NCI-H1436 (cell line): ENCODE measurements around the gene BTG4.

Experiments used
- DNase-seq: peaks from one replicate; lab custom pipeline; 2025; lab: John Stamatoyannopoulos, UW

The BTG4 gene

DNA sequence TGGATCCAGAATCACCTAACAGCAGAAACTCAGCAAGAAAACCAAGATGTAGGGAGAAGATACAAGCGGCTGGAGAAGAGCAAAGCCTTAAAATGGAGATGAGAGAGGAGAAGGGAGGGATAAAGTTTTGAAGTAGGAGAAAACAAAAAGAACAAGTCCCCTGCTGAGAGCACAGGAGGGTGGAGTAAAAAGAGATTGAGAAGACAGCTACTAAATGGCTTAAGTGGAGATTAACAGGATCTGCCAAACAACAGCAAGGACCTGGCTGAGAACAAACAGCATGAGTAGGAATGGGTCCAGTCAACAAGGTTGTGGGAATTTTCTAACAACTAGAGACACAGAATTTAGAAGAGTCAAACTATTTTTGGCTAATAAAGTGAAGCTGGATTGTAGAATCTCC lies 18.1 kb downstream of the BTG4 start:
- DNase-seq: no peak

DNA sequence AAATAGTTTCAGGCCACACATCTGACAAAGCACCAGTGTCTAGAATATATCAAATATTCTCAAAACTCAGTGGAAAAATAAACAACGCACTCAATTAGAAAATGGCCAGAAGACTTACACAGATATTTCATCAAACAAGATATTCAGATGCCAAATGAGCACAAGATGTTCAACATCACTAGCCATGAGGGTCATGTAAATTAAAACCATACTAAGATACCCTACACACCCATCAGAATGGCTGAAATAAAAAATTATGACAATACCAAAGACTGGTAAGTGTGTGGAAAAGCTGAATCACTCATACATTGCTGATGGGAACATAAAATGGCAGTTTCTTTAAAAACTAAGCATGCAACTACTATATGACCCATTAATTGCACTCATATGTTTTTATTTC lies 21.7 kb downstream of the BTG4 start:
- no peak for DNase-seq

DNA sequence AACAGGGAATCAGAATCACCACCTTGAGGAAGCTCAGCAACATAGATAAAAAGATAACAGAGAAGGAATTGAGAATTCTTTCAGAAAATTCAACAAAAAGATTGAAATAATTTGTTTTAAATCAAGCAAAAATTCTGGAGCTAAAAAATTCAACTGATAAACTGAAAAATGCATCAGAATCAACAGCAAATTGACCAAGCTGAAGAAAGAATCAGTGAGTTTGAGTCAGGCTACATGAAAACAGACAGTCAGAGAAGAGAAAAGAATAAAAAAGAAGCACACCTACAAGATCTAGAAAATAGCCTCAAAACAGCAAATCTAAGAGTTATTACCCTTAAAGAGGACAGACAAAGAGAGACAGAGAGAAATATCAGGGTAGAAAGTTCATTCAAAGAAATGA lies 28.8 kb downstream of the BTG4 start:
- no peak for DNase-seq

DNA sequence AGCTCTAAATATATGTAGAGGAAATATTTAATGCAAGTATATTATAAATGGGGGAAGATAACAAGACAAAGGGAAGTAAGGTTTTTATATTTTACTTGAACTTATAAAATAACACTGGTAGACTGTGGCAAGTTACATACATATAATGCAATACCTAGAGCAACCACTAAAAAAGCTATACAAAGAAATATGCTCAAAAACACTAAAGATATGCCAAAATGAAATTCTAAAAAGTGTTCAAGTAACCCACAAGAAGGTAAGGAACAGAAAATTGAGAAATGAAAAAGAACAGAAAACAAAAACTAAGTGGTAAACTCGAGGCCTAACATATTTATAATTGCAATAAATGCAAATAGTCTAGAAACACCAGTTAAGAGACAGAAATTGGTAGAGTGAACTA lies 32.5 kb downstream of the BTG4 start:
- no peak for DNase-seq

DNA sequence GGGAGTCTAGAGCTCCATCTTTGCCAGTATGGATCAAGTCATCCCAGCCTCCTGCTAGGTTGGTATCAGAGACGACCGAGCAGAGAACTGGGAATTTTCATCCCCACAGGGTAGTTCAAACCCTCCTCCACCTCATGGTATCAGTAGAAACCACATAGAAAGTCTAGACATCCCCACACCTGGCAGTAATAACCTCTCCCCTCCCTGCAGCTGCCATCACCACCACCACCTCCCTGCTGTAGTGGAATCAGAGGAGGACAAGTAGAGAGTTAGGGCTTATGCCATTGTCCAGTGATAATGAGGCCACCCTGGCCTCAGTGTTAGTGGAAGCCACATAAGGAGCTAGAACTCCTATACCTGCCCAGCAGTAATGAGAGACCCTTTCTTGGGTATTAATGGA lies 34.3 kb downstream of the BTG4 start:
- no peak for DNase-seq

DNA sequence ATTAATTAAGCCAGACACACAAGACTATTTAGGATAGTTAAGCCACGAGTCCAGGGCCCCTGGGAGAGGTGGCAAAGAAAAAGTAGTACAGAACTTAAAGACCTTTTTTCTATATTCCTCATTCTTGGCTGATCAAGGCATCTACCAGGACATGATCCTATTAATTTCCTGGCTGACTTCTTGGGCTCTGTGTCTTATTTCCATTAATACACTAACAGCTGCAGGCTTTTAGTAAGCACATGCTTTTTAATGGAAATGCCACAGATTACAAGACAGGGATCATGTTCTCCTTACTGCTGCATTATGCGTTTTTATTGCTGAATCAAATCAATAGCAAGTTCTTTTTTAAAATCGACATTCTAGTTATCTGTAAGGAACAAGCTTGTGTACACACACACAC lies 35.2 kb downstream of the BTG4 start:
- no peak for DNase-seq

DNA sequence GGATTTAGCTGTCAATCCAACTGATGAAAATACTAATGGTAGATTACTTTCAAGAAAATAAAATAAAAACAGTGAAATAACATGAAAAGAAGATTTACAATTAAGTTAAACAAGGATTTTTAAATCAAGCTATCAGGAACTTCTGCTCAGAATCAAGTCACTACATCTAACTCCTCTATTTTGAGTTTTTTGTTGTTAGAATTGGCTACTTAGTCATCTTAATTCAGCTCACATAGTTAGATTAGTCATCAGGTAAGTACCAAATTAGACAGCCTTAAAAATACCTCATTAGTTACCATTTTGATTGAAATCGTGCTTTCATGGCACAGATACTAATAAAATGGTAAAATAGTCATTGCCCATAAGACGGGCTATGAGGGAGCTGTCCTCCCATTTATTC lies 35.8 kb downstream of the BTG4 start:
- DNase-seq: no peak

DNA sequence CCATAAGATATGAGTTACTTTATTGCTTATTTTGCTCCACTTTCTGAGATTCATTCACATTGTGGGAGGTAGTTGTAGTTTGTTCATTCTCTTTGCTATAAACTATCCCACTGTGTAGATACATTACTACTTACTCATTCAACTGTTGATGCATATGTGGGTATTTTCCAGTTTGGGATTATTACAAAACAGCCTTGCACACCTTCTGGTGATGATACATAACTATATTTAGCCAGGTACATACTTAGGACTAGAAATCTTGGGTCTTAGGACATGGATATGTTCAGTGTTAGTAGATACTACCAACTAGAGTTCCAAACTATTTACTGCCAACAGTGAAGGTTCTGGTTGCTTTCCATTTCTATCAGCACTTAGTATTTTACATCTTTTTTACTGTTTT lies 37.8 kb downstream of the BTG4 start:
- no peak for DNase-seq

DNA sequence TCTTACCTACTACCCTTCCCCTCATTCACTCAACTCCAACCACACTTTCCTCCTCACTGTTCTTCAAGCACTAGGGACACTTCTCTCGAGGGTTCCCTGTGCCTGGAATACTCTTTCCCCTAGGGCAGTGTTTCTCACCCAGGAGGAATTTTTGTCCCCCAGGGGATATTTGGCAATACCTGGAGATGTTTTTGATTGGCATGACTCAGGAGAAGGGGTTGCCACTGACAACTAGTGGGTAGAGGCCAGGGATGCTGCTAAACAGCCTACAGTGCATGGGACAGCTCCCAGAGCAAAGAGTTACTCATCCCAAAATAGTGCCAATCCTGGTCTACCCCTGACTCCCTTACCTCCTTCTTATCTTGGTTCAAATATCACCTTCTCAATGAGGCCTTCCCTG lies 40.0 kb downstream of the BTG4 start:
- DNase-seq: no peak

DNA sequence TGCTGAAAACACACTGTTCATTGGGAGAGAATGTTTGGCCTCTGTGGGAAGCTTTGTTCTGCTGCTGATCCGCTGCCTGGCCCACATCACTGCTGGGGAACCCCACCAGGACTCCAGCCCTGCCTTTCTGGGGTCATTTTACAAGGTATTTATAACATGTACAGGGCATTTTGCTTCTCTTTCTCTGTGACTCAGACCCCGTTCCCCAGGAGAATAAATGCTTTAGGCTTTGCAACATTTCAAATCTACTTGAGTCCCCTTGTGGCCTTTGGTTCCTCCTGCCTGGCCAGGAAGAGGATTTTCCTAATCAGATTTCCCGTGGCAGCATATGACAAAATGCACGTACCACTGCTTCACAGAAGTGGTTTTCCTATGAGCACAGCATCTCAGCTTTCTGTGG lies 43.0 kb downstream of the BTG4 start:
- DNase-seq: no peak

DNA sequence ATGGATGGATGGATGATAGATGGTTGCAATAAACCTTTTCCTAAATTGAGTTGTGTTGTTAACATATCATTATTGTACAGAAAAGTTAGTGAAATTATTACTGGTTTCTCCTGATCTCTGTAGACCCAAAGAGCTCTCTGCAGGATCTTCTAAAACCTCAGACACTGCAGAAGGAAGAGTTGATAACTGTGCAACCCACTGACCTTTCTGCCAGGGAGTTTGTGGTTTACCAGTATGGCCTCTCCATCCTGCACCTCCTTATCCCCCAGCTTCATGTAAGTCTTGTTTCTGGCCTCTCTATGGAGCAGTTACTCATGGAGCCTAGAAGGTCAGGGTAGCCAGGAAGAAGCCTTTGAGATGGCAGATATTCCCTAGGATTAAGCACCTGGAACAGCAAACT lies 45.6 kb downstream of the BTG4 start:
- no peak for DNase-seq

DNA sequence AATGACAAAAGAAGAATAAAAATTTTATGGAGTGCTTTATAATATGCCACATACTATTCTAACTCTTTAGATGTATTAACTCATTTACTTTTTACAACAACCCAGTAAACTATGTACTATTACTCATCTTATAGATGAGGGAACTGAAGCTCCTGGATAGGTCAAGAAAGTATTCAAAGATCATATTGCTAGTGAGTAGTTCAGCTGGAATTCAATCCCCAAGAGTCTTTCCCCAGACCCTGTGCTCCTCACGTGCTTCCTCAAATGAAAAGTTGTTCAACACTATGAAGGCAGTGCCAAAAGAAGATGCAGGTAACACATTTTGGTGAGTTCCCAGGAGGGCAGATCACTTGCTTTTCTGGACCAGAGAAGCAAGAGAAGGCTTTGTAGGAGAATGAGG lies 46.8 kb downstream of the BTG4 start:
- DNase-seq: no peak

DNA sequence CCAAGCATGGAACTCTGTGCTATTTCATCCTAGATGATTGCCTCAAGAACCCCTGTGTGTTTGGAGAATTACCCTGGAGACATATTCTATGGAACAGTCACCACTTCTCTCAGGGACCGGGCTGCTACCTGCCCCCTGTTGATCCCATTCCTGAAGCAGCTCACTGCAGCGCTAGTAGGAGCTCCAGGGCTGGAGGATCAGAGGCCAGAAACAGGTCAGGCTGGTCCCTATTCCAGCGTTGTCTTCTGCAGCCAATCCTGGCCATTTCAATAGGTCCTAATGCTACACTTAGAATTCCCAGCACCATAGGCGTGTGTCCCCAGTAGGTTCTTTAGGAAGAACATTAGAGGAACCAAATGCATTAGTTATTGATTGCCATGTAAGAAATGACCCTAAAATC lies 48.9 kb downstream of the BTG4 start:
- DNase-seq: no peak

DNA sequence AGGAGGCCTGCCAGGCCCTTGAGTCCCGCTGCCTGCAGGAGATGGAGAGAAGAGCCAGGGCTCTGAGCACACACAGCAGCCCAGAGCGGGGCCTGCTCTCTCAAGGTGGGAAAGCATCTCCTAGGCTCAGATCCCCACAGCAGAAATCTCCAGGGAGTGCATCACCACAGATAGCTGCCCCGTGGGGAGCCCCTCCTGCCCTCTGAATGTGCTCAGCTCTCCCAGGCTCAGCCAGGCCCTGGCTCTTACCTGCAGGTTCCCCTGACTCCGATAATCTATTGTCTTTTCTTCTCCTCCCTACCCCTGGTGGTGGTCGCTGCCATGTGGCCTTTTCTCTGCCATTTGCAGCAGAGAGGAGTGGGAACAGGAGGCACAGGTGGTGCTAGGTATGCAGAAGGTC lies 49.9 kb downstream of the BTG4 start:
- DNase-seq: no peak

DNA sequence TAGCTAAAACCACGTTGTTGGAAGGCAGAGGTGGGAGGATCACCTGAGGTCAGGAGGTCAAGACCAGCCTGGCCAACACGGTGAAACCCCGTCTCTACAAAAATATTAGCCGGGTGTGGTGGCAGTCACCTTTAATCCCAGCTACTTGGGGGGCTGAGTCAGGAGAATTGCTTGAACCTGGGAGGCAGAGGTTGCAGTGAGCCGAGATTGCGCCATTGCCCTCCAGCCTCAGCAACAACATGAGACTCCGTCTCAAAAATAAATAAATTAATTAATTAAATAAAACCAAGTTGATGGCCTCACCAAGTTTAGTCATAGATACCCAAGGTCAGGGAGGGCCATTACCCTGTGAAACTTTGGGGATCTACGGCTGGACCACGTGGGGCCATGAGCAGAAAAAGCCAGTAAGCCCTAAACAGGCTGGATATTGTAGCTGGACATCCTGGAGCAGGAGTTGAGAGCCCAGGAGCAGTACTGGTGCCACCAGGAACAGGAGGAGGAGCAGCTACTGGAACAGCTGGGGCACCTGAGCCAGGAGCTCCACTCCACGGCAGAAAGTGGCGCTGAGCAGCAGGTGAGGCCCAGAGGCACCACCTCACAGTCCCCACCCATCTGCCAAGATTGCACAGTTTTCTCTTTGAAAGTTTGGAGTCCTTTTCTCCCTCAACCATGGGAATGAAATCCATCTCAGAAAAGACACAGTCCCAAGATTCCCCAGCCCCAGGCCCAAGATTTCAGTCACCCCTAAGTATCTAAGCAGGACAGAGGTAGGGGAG lies 50.5 kb downstream of the BTG4 start:
- DNase-seq: no peak

DNA sequence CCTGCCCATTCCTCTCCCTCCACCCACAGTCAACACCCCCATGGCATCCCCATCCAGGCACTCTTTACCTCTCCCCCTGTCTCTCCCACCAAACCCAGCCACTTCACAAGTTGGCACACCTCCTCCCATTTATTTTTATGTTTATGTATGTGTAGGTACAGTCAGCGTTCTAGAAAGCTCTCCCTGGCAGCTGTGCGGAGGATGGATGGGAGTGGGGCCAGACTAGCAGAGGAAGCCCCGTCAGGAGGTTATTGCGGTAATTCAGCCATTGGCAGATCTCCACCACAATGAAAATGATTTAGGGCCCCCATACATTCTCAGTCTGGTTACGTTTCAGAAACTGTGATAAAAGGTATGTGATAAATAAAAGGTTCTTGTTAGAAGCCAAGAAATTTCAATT lies 51.3 kb downstream of the BTG4 start:
- no peak for DNase-seq

DNA sequence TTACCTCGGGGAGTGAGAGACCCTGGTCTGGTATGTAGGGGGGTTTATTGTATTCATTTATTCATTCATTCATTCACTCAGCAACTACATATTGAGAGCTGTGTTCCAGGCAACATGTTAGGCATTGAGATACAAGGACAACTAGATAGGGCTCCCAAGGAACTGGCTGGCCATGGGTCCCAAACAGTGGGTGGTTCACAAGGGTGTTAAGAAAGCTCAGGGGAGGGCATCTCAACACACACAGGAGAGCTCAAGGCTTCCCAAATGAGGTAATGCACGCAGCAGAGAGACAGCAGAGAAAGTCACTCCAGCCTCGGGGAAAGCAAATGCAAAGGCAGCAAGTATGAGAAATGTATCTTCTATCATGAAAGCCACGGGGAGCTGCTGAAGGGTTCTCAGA lies 51.8 kb downstream of the BTG4 start:
- DNase-seq: no peak

DNA sequence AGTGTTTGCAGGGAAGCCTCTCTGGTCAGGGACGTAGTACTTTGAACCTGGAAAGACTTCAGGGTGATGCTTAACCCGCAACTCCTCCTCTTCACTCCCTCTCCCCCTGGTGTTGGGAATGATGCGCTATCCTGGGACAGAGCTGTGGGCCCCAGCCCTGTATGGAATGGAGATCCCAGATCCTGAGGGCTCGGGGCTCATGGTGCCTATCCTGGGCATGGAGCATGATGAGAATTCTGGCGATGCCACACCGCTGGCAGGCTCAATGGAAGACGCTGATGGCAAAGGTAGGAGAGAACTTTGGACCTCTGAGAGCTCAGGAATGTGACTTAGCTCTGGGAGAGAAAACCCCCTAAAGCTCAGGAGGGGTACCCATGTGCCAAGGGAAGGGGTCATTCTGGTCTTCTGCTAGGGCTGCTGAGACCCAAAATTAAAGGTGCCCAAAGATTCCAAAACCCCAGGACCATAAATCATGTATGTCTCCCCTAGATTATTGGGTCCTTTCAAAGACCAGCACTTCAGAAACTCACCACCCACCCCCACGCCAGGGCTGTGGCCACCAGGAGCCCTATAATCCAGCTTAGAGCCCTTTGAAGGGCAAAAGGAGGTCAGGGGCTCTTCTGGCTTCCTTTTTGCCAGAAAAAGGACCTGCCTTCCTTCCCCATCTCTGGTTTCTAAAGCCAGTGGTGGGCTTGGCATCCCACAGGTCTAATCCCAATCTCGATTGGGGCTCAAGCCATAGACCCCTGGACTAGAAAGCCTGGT lies 52.5 kb downstream of the BTG4 start:
- no peak for DNase-seq

DNA sequence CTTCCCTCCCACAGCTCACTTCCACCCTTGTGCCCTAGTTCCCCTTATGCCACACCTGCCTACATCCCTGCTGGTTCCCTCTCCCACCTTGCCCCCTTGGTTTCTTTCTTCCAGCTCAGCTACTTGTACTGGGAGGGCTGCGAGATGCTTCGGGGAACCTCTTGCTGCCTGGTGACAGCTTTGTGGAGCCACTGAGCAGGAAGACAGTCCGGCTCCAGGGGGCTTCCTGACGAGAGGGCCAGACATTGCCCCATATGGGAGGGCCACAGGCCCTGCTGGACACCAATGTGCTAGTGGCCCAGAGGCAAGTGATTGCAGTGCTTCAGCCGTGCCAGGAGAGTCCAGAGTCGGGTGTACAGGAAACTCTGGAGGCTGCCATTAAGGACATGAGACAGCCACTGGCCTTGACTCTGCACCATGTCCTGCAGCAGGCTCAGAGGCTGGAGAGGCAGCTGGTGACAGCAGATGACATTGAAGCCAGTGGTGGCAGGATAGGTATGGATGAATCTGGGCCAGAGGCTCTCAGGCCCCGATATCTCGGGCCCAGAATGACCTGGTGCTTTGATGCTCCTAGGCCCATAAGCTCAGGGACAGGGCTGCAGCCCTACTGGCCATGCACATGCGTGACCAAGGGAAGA lies 54.3 kb downstream of the BTG4 start:
- no peak for DNase-seq

DNA sequence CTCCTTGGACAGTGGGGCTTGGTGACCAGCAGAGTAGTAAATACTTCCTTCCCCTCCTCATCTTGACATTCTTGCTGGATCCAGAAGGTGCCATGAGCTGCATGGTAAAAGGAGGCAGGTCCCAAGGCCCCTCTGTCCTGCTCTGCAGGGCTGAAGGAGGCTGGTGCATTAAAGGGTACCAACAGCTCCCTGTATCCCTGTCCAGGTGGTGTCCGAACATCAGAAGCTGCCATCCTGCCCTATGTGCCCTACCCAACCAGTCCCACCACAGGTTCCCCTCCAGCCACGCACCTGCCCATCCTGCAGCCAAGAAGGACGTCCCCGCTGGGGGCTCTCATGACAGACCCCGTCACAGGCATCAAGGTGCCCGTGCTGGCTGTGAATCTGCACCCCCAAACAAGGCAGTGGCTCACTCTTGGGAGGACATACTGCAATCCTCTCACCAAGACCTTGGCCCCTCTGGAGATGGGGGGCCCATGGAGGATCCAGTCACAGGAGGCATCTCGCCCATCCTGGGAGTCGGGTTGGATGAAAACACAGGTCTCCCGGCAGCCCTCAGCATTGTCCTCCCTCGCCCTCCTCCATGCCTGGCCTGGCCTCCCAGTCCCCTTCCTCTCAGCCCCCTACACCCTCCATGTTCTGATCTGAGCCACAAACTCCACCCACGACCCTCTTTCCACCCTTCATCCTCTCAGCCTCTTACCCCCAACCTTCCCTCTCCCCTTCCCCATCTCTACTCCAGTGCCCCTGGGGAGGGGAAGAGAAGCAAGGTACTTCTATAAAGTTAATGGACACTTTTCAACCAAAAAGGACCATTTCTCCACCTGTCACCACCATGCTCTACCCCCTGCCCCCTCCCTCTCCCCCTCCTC lies 55.1 kb downstream of the BTG4 start:
- DNase-seq: no peak

DNA sequence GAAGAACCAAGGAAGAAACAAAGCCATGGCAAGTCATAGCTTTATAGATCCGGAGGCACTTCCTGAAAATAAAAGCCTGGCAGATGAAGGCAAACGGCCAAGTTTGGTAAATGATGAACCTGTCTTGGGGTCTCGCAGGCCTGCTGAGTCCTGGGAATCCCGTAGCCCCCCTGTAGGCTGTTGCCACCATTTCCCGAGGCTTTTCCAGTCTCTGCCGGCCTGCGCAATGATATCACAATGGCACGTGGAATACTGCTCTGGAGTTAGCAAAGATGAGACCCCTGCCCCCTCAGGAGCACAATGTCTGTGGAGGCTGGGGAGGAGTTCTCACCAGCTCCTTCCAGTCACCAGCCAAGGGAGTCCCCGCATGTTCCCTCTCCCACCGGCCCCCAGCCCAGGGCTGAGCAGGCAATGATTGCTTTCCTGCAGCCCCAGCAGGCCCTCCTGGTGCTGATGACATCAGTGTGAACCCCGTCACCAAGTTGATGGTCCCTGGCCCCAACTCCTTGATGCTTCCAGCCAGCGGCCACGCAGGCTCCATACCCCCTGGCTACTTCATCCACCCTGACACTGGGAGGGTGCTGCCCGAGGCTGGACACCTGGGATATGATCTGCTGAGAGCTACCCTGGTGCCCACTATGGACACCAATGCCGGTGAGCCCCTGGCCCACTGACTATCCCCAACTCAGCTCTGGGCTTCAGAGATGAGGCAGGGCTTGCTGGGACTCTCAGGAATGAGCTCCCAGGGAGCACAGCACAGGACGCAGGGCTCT lies 55.9 kb downstream of the BTG4 start:
- DNase-seq: no peak
